Smooth muscle cell (in vitro differentiated cells): ENCODE results near the gene FEM1B. TPM values are rescaled to one million over a fixed set of nuclear protein-coding genes. Genes with fewer than 3 reads are reported as not detected.

Experiments
- DNase-seq: peaks from one replicate; lab custom pipeline; 2025; ENCODE audit not compliant: unreplicated experiment; lab: John Stamatoyannopoulos, UW
- H2AFZ ChIP-seq: fragments of 200-600 bp; sonication (generic); 2 replicates; pipeline ENCODE4 v1.6.0; 2016; ENCODE audit warnings: antibody characterized with exemption, low read depth, mild to moderate bottlenecking
- H3F3A ChIP-seq: fragments of 200-600 bp; sonication (generic); 2 replicates; pipeline ENCODE4 v1.6.0; 2017; ENCODE audit warnings: antibody characterized with exemption, low read depth
- H3K27ac ChIP-seq: fragments of 200-600 bp; sonication (generic); 2 replicates; pipeline ENCODE4 v1.5.1; 2016; ENCODE audit warnings: low read depth, mild to moderate bottlenecking
- H3K27me3 ChIP-seq: fragments of 200-600 bp; sonication (generic); 2 replicates; pipeline ENCODE4 v1.6.1; 2016; ENCODE audit warnings: low read depth, mild to moderate bottlenecking
- H3K36me3 ChIP-seq: fragments of 200-600 bp; sonication (generic); 2 replicates; pipeline ENCODE4 v1.5.1; 2016; ENCODE audit warnings: low read depth
- H3K4me1 ChIP-seq: fragments of 200-600 bp; sonication (generic); 2 replicates; pipeline ENCODE4 v1.5.1; 2016; ENCODE audit warnings: low read depth
- H3K4me2 ChIP-seq: fragments of 200-600 bp; sonication (generic); 2 replicates; pipeline ENCODE4 v1.6.0; 2016; ENCODE audit warnings: mild to moderate bottlenecking
- H3K4me3 ChIP-seq: fragments of 200-600 bp; sonication (generic); 2 replicates; pipeline ENCODE4 v1.5.1; 2016; ENCODE audit warnings: mild to moderate bottlenecking
- H3K79me2 ChIP-seq: fragments of 200-600 bp; sonication (generic); 2 replicates; pipeline ENCODE4 v1.6.0; 2016; ENCODE audit warnings: low read depth, mild to moderate bottlenecking
- H3K9ac ChIP-seq: fragments of 200-600 bp; sonication (generic); 2 replicates; pipeline ENCODE4 v1.6.0; 2016; ENCODE audit warnings: low read depth
- H3K9me3 ChIP-seq: fragments of 200-600 bp; sonication (generic); replicated peaks from 2 replicates; pipeline ENCODE4 v1.5.1; 2016; ENCODE audit warnings: low read depth
- H4K20me1 ChIP-seq: fragments of 200-600 bp; sonication (generic); 2 replicates; pipeline ENCODE4 v1.6.0; 2016; ENCODE audit warnings: low read depth
- CTCF ChIP-seq: fragments of 200-600 bp; sonication (generic); IDR thresholded peaks from 2 replicates; pipeline ENCODE4 v1.5.1; 2017; ENCODE audit warnings: borderline replicate concordance, mild to moderate bottlenecking, antibody characterized with exemption; ENCODE audit not compliant: insufficient read depth, poor library complexity, severe bottlenecking
- WGBS: methylation state at CpG from one replicate; pipeline ENCODE4 v1.1.7; 2016; ENCODE audit warnings: low lambda C conversion rate; 5-methylcytosine and 5-hydroxymethylcytosine counted together
- polyA plus RNA-seq: library from polyadenylated mRNA; unstranded; fragments of >200 nt; fragmentation: Nextera tagmentation; extraction: Ambion mirVana; gene quantifications from 2 replicates; pipeline ENCODE4 v1.2.1, GENCODE V29; 2016
- total RNA-seq: library from RNA; depleted of rRNA; stranded (reverse); fragments of >200 nt; gene quantifications from 2 replicates; pipeline ENCODE4 v1.2.3, GENCODE V29; 2014

Gene FEM1B
- total and polyA plus RNA-seq, 2 experiments from 2014 or later: 13.0 to 41.4 TPM

- Histone ChIP-seq H3K4me2 (no peak overlapping the region), H3K4me1 (peaks cover 19% of the 10 kb centered on the region), H3K9me3 (no peaks in the 10 kb centered on the region), H2AFZ (no peak overlapping the region), H3F3A (no peaks in the 10 kb centered on the region), H4K20me1 (no peaks in the 10 kb centered on the region), H3K9ac (no peak overlapping the region), H3K27me3 (no peaks in the 10 kb centered on the region), H3K4me3 (no peak overlapping the region), H3K79me2 (no peaks in the 10 kb centered on the region), H3K36me3 (peaks cover 2% of the 10 kb centered on the region), H3K27ac (no peak overlapping the region)
- TF ChIP-seq CTCF: no peak
- DNase-seq: no peak
- 97% methylated on average over 22 of the region's 22 CpGs for WGBS
Observed at GRCh38 chr15:68310804-68311463, 33.4 kb downstream of the FEM1B start.

DNA sequence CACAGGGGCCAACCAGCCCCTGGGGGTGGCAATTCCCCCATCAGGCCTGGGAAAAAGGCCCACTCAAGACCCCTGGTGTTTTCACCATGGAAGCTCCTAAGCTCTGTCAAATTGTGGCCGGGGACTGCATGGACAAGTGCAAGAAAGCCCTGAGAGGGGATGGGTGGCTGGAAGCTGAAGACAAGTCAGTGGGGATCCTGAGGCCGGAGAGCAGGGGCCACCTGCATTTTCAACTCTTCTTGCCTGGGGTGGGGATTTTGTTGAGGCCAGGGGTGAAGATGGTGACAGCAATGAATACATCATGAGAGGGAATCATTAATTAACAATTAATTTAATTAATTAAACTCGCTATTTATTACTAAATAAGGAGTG lies 33.9 kb downstream of the FEM1B start:
- Histone ChIP-seq H3K4me3 (no peak overlapping the region), H3K36me3 (peaks cover 2% of the 10 kb centered on the region), H3K4me1 (peaks cover 23% of the 10 kb centered on the region), H3K9me3 (no peaks in the 10 kb centered on the region), H4K20me1 (no peaks in the 10 kb centered on the region), H3K4me2 (no peak overlapping the region), H2AFZ (no peak overlapping the region), H3K79me2 (no peaks in the 10 kb centered on the region), H3K9ac (no peak overlapping the region), H3F3A (no peaks in the 10 kb centered on the region), H3K27ac (no peak overlapping the region), H3K27me3 (no peaks in the 10 kb centered on the region)
- DNase-seq: no peak
- WGBS: 100% methylated on average over 3 of the region's 3 CpGs
- no peak for TF ChIP-seq CTCF

DNA sequence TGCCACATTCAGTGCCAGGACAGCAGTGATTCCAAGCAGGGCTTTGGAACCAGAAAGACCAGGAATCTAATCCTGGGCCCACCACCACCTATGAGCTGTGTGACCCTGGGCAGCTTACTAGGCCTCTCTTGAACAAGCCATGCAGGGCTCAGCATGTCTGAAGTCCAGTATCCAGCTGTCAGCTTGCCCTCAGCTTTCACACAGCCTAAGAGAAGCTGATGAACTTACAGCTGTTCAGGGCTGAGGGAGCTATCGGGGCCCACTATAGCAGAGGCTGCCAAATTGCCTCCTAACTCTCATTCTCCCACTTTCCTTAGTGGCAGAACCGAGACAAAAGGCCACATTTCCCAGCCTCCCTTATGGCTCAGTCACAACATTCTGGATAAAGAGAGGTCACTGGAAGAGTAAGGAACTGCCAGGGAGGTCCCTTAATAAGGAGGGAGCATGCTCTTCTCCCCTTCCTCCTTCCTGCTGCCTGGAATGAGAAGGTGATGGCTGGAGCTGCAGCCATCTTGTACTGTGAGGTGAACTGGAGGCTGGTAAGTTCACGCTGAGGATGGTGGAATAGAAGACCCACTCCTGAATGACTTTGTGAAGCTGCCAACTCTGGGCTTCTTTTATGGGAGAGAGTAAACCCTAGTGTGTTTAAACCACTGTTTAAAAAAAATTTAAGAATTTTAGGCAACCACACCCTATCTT lies 34.5 kb downstream of the FEM1B start:
- Histone ChIP-seq H3K79me2 (no peaks in the 10 kb centered on the region), H3K27ac (peak overlapping the region; percentile 42)

More for the DNA sequence above, 34.5 kb downstream of the FEM1B start:
- Histone ChIP-seq H4K20me1 (no peaks in the 10 kb centered on the region), H3K9ac (no peak overlapping the region), H3K4me3 (no peak overlapping the region), H3K27me3 (no peaks in the 10 kb centered on the region), H3K36me3 (peaks cover 2% of the 10 kb centered on the region), H3K4me2 (no peak overlapping the region), H2AFZ (no peak overlapping the region), H3K9me3 (no peaks in the 10 kb centered on the region), H3F3A (no peaks in the 10 kb centered on the region), H3K4me1 (peaks cover 23% of the 10 kb centered on the region)
- no peak for TF ChIP-seq CTCF
- DNase-seq: no peak
- WGBS: 94% methylated on average over 3 of the region's 3 CpGs
